ENCODE measurements around the gene CIROP.

DNA sequence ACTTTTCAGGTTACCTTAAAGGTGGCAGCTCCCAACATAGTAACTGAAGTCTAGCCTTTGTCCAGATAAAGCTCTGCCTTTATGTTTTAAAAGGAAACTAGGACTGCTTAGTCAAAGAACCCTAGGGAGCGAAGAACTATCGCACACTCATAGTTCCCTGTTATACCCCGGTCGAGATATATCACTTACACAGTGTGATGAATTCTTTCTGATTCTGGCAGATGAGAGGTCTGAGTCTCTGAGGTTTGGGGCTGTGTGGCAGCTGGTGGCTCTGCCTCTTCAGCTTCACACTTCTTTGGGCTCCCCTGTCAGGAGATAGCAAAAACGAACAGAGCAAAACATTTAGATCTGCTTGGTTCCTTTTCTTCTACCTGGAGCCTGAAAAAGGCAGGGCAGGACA lies 26.8 kb downstream of the CIROP start:
- TF ChIP-seq, protein P1, sequence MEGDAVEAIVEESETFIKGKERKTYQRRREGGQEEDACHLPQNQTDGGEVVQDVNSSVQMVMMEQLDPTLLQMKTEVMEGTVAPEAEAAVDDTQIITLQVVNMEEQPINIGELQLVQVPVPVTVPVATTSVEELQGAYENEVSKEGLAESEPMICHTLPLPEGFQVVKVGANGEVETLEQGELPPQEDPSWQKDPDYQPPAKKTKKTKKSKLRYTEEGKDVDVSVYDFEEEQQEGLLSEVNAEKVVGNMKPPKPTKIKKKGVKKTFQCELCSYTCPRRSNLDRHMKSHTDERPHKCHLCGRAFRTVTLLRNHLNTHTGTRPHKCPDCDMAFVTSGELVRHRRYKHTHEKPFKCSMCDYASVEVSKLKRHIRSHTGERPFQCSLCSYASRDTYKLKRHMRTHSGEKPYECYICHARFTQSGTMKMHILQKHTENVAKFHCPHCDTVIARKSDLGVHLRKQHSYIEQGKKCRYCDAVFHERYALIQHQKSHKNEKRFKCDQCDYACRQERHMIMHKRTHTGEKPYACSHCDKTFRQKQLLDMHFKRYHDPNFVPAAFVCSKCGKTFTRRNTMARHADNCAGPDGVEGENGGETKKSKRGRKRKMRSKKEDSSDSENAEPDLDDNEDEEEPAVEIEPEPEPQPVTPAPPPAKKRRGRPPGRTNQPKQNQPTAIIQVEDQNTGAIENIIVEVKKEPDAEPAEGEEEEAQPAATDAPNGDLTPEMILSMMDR (IDR thresholded peaks at IDR 0.05) = no peak
- TF ChIP-seq POLR2A (IDR thresholded peaks at IDR 0.05) = no peak

Measured in heart left ventricle (tissue), 13 donors.